Neural cell (in vitro differentiated cells): ENCODE measurements around the gene EDAR.

Experiments
- CTCF ChIP-seq: fragments of 450-650 bp; IDR thresholded peaks from 2 replicates; pipeline ENCODE4 v1.5.1; 2014; ENCODE audit warnings: antibody characterized with exemption, mild to moderate bottlenecking, moderate library complexity; ENCODE audit not compliant: poor library complexity, severe bottlenecking
- EP300 ChIP-seq: fragments of 450-650 bp; conservative IDR thresholded peaks from 2 replicates; pipeline ENCODE4 v1.6.1; 2014; ENCODE audit warnings: antibody characterized with exemption, mild to moderate bottlenecking, moderate library complexity; ENCODE audit not compliant: poor library complexity, severe bottlenecking
- EZH2 ChIP-seq: fragments of 200-600, 300-800 bp; shearing (Covaris generic), sonication (generic); IDR thresholded peaks from 2 replicates; pipeline ENCODE4 v1.6.1; 2014; ENCODE audit warnings: antibody characterized with exemption, low read length, borderline replicate concordance, mild to moderate bottlenecking; ENCODE audit not compliant: insufficient read depth, poor library complexity, severe bottlenecking
- MXI1 ChIP-seq: fragments of 450-650 bp; conservative IDR thresholded peaks from 2 replicates; pipeline ENCODE4 v1.6.1; 2014; ENCODE audit warnings: antibody characterized with exemption, mild to moderate bottlenecking; ENCODE audit not compliant: poor library complexity, severe bottlenecking
- POLR2AphosphoS5 ChIP-seq: IDR thresholded peaks from 2 replicates; pipeline ENCODE4 v1.6.1; 2012
- REST ChIP-seq: IDR thresholded peaks from 2 replicates; pipeline ENCODE4 v1.6.1; 2012; ENCODE audit warnings: borderline replicate concordance

GRCh38 chr2:108918941-108919341 is 70.1 kb downstream of the EDAR start:
- TF ChIP-seq POLR2AphosphoS5 (no peak), CTCF (no peak), MXI1 (no peak), EP300 (no peak), REST (no peak), EZH2 (no peak)
